ENCODE measurements around the gene MGRN1. TPM values are rescaled to one million over a fixed set of nuclear protein-coding genes. Genes with fewer than 3 reads are reported as not detected.
A peak's percentile ranks its signal among the peaks of the same experiment; 100 is the strongest.

Gene MGRN1
- total and polyA plus RNA-seq, 8 donors: 17.2 to 43.8 (median 30.8) TPM

DNA sequence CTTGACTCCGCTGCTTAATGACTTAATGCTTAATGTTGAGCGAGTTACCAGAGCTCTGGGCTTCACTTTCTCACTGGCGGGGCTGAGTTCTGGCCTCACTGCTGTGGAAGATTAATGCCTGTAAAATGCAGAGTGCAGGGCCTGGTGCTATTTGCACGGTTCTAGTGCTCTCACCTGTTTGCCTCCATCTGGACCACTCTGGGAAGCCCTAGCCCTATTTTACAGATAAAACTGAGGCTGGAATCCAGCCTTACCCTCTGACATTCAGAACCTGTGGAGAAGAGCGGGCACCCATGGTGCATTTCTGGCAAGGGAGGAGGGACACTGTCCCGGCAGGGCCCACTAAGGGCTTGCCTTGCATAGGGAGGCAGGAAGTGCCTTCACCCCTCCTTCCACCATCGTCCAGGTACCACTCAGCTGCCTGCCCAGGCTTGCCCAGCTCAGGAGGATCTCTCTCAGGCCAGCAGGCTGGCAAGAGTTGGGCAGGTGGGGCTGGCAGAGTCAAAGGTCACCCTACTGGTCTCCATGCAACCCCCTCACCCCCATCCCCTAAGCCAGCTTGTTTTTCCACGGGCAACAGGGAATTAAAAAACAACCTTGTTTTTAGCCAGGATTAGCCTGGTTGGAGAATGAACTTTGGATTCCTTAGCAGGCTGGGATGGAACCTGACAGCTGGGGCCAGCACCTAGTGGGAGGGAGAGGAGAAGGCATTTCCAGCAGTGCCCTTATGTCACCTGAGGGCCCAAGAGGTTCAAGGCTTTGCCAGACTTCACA is 5.8 kb upstream of the MGRN1 start:
- no peak for ATAC-seq
- Histone ChIP-seq H3K9me3 (no peaks in the 10 kb centered on the region), H3K4me3 (no peak overlapping the region), H3K4me1 (peaks cover 14 to 26% (median 17%) of the 10 kb centered on the region in 3 donors), H3K27me3 (no peaks in the 10 kb centered on the region), H3K27ac (peak overlapping the region in 2 of 4 donors; percentile 17 to 39), H3K36me3 (no peaks in the 10 kb centered on the region)
- intact Hi-C loops (cut with DNase I): loop anchor here in 1 of 3 donors (10.0 kb wide), 1 partner anchor 336 kb away; the partner anchor contains the start of gene SEC14L5
- TF ChIP-seq CTCF (IDR thresholded peaks at IDR 0.05): no peak
- no peak for DNase-seq
- 64 to 65% methylated on average over 8 of the region's 8 CpGs for WGBS, 2 donors
- no peak for FAIRE-seq

DNA sequence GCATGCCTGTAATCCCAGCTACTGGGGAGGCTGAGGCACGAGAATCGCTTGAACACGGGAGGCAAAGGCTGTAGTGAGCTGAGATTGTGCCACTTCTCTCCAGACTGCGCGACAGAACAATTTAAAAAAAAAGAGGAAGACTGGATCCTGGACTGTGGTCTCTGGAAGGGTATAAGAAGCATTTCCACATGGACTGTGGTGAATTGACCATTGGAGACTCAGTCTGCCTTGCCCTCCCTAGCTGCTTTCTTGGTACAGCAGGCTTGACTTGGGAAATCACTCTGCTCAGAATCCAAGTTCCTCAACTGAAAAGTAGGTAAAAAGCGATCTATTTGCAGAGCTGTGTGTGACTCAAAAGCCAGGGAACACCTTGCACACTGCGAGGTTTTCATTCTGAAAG is 1.0 kb upstream of the MGRN1 start:
- Histone ChIP-seq H3K27me3 (no peaks in the 10 kb centered on the region), H3K36me3 (no peaks in the 10 kb centered on the region), H3K9me3 (no peaks in the 10 kb centered on the region), H3K4me1 (peaks cover 10 to 23% (median 12%) of the 10 kb centered on the region in 3 donors), H3K4me3 (no peak overlapping the region), H3K27ac (no peak overlapping the region)
- no peak for ATAC-seq
- no peak for FAIRE-seq
- TF ChIP-seq CTCF (IDR thresholded peaks at IDR 0.05): no peak
- no peak for DNase-seq
- WGBS, 2 donors: 83 to 88% methylated on average over 7 of the region's 7 CpGs
- intact Hi-C loops (cut with DNase I): no loop called here

GRCh38 chr16:4624827-4625559 is 367 bp downstream of the MGRN1 start:
- DNase-seq (peak in 5 of 6 donors; percentile 57 to 87 (median 67)), FAIRE-seq (no peak), ATAC-seq (peak; percentile 25 to 56 (median 32))
- Histone ChIP-seq H3K4me1 (peaks cover 8 to 19% (median 10%) of the 10 kb centered on the region in 3 donors), H3K9me3 (no peaks in the 10 kb centered on the region), H3K27ac (peak overlapping the region; percentile 92 to 97 (median 94)), H3K36me3 (no peaks in the 10 kb centered on the region), H3K27me3 (no peaks in the 10 kb centered on the region), H3K4me3 (peak overlapping the region; percentile 87 to 99 (median 98))
- no peak for TF ChIP-seq CTCF (IDR thresholded peaks at IDR 0.05)
- intact Hi-C loops (cut with DNase I): no loop called here
- 0% methylated on average over 41 to 80 of the region's 80 CpGs for WGBS, 2 donors

DNA sequence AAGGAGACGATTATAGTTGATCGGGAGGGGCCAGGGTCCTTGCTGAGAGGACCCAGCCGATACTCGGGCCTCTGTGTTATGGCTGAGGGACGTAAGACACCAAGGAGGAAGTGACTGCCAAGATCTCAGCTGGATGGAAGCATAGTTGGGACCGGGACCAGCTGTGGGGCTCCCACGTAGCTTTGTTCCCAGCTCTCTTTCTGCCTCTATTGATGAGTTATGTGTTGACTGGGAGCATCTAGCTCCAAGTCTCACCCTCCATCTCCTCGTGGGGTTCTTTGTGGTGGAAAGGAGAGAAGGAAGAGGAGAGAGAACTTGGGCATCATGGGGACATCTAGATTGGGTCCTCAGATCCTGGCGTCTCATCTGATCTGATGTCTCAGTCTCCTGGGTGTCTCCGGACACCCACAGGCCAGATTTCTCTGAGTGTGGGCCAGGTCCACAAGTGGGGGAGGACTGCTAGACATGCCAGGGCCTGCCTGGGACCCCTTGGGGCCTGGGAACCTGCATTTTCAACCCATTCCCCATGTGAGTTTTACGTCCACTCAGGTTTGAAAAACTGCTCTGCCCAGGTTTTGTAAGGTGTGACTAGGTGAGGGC is 1.0 kb downstream of the MGRN1 start:
- ATAC-seq: peak; percentile 26 to 35 (median 32)
- 4 to 6% methylated on average over 11 of the region's 11 CpGs for WGBS, 2 donors
- no peak for TF ChIP-seq CTCF (IDR thresholded peaks at IDR 0.05)
- FAIRE-seq: no peak
- H3K27ac ChIP-seq: peak overlapping the region; percentile 92 to 97 (median 94)
- H3K4me3 ChIP-seq: peak overlapping the region; percentile 87 to 99 (median 98)
- intact Hi-C loops (cut with DNase I): no loop called here
- H3K4me1 ChIP-seq: peaks cover 8 to 19% (median 10%) of the 10 kb centered on the region in 3 donors
- peak in 1 of 6 donors; percentile 54 for DNase-seq
- H3K36me3 ChIP-seq: no peaks in the 10 kb centered on the region
- H3K27me3 ChIP-seq: no peaks in the 10 kb centered on the region
- no peaks in the 10 kb centered on the region for H3K9me3 ChIP-seq

Measured in pancreas (tissue), 10 donors.